Stimulated activated CD4-positive, alpha-beta T cell treated with anti-CD3 and anti-CD28 coated beads, TNF-alpha, amount 100 ng/mL, for 24 hours (primary cell): Measurements from ENCODE around the gene GPRIN1.
"Not testable (repeated sequence)": the region's sequence is repeated elsewhere in the genome, so short reads cannot be mapped to it uniquely, and the experiment has no call there.

Experiments used
- DNase-seq, 3 experiments: peaks; one replicate each; pipeline ENCODE4 v3.0.0-alpha.2; 2020; ENCODE audit warnings: low read depth in 3 of 3

GPRIN1 gene

DNA sequence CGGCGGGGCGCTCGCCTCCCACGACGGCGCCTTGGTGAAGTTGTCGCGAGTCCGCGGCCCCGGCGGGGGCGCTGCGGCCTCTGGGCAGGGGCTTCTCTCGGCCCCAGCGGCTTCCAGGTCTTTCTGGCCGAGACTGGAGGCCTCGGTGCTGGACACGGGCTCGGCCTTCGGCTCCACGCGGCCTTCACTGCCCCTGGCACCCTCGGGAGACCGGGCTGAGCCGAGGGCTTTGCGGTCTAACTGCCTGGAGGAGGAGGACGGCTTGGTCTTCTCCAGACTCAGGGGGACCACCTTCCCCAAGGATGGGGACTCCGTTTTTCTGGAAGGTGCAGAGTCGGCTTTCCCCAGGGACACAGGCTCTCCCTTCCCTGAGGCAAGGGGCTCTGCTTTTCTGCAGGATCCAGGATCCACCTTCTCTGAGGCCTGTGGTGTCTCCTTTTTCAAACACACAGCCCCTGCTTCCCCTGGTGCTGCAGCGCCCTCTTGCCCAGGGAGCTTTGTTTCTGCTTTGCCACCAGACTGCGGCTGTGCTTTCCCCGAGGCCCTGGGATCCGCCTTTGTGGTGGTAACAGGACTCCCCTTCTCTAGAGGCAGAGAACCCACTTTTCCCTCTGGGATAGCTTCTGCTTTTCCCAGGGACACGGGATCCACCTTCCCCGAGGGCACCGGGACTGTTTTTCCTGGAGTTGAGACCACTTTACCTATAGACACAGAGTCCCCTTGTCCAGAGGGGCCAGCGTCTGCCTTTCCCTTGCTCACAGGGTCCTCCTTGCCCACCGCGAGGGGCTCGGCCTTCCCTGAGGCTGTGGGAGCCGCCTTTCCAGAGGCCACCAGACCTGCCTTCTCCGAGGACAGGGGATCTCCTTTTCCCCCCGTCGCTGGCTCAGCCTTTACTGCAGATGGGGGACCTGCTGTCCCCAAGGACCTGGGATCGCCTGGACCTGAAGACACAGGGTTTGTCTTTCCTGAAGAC is 12.3 kb downstream of the GPRIN1 start:
- DNase-seq = no peak

DNA sequence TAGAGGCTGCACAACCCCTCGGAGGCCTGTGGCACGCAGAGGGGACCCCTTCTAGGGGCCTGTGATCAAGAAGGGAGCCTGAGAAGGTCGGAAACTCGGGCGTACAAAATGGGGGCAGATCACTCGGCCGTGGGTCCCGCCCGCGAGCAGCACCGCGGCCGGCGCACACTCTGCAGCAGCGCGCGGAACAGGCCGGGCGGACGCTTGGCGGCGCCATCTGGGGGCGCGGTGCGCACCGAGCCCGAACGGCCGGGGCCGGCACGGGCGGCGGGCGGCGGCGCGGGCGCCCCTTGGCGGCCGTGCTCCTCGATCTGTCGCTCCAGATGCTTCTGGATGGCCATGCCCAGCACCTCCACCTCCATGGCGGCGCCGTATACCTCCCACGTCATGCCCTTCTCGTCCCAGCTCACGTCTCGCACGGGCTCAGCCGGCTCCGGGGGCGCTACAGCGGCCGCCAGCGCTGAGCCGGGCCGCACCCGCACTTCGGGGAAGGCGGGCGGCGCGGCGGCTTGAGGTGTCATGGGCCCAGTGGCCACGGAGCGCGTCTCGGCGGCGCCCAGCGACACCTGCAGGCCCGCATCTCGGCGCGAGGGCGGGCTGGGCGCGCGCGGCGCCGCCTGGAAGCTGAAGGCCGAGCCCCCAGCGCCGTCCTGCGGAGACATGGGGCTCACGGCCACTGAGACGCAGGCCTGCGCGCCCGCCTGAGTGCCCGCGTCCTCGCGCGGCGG is 13.1 kb downstream of the GPRIN1 start:
- DNase-seq = peak in 2 of 3 experiments; percentile 38 to 63

DNA sequence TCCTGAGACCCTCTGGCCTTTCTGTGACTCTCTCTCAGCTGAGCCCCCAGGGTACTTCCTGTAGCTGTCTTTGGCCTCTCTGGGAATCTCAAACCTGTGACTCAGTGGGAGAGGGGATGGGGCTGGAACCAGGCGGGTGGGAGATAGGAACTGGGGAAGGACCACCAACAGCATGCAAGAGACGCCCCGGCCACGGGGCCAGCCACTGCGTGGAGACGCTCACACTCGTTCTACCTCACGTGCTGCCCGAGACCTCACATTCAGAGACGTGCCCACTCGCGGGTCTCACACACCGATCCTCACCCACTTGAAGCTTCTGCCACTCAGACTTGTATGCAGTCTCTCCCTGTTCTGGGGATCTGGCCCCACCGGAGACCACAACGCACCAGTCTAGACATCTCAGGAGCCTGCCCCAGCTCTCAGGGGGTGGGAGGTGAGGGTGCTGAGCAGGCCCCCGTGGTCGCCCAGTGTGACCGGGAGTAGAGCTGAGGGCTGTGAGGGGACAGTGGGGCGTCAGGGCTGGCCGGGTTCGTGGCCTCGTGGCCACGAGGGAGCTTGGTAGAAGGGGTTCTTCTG is 13.8 kb downstream of the GPRIN1 start:
- no peak for DNase-seq

DNA sequence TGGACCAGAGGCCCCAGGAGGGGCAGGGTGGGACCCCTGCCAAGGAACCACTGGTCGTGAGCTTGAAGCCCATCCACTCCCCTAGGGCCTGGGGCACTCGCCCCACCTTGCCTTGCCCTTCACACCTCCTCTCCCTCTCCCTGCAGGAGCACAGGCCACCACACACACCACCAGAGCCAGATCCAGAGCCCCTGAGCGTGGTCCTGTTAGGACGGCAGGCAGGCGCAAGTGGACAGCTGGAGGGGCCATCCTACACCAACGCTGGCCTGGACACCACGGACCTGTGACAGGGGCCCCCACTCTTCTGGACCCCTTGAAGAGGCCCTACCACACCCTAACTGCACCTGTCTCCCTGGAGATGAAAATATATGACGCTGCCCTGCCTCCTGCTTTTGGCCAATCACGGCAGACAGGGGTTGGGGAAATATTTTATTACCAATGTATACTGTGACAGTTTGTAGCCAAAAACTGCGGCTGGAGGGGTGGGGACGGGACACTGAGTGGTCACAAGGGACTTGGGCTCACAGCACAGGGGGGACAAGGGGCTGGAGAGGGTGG is 14.5 kb downstream of the GPRIN1 start:
- DNase-seq = no peak

DNA sequence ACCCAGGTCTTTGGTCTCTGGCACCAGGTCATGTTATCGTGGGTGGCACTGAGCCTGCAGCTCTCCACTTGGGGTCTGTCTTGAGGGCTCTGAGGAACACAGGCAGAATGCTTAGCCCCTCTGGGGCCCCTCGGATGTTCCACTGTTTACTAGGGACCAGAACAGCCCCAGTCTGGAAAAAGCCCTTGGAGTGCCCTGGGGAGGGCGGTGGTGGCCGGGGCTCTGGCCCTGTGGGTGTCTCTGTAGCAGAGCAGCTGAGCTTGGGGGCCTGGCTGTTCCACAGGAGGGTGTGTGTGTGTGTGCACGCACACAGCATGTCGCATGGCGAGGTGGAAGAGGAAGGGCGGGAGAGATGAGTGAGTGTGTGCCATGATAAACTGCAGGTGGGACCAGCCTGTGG is 15.4 kb downstream of the GPRIN1 start:
- DNase-seq = no peak

DNA sequence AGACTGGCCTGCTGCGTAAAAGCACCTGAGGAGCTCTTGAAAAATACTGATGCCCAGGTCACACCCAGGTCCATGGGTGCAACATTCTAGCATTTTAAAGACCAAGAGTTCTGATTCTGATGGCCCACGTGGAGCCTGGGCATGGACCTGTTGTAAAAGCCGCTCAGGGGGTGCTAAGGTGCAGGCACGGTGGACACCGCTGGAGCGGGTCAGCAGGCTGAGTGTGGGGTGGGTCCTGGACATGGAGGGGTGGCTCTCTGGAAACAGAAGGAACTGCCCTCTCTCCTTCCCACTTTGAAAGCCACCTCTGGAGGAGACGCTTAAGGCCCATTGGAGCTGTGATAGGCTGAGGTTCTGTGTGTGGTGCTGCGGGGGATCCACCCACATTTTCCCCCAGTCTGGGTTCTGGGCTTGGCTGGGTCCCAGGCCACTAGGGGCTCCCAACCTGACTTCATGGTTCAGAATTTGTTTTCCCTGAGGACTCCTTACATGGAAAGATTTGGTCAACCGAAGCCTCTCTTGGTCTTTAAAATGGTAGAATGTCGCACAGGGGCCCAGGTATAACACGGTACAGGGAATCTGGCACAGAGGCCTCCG is 16.6 kb downstream of the GPRIN1 start:
- no peak for DNase-seq

DNA sequence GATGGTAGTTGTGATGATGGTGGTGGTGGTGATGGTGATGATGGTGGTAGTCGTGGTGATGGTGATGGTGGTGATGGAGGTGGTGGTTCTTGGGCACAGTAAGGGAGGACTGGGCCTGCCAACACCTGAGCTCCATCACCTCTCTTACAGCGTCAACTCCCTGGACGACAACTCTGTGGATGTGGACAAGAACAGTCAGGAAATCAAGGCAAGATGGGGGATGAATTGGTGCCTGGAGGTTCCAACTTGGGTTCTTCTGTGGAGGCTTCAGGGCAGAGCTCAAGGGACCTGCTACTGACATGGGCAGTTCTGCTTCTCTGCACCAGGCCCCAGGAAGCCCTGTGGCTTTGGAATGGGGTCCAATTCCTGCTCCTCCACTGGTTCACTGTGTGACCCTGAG is 17.4 kb downstream of the GPRIN1 start:
- DNase-seq = no peak

DNA sequence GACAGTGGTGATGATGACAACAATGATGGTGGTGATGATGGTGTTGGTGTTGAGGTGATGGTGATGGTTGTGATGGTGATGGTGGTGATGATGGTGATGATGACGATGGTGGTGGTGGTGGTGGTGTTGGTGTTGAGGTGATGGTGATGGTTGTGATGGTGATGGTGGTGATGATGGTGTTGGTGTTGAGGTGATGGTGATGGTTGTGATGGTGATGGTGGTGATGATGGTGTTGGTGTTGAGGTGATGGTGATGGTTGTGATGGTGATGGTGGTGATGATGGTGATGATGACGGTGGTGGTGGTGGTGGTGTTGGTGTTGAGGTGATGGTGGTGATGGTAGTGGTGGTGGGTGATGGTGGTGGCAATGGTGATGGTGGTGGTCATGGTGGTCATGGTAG is 18.3 kb downstream of the GPRIN1 start:
- DNase-seq = not testable (repeated sequence)

DNA sequence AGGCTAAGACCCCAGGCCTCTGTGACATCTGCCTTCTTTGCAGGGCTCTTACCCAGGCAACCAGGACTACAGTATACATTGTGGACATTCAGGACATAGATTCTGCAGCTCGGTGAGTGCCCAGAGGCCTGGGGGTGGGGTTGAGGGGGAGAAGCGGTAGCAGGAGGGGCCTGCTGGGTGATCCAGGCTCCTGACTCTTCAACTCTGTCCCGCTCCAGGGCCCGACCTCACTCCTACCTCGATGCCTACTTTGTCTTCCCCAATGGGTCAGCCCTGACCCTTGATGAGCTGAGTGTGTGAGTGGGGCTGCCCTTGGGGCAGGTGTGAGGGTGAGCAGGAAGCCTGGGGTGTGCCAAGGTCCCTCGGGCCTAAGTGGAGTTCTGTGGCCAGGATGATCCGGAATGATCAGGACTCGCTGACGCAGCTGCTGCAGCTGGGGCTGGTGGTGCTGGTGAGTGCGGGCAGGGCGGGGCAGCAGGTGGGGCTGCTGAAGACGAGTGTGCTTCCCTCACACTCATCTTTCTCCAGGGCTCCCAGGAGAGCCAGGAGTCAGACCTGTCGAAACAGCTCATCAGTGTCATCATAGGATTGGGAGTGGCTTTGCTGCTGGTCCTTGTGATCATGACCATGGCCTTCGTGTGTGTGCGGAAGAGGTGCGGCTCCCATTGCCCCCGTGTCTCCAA is 19.8 kb downstream of the GPRIN1 start:
- no peak for DNase-seq

DNA sequence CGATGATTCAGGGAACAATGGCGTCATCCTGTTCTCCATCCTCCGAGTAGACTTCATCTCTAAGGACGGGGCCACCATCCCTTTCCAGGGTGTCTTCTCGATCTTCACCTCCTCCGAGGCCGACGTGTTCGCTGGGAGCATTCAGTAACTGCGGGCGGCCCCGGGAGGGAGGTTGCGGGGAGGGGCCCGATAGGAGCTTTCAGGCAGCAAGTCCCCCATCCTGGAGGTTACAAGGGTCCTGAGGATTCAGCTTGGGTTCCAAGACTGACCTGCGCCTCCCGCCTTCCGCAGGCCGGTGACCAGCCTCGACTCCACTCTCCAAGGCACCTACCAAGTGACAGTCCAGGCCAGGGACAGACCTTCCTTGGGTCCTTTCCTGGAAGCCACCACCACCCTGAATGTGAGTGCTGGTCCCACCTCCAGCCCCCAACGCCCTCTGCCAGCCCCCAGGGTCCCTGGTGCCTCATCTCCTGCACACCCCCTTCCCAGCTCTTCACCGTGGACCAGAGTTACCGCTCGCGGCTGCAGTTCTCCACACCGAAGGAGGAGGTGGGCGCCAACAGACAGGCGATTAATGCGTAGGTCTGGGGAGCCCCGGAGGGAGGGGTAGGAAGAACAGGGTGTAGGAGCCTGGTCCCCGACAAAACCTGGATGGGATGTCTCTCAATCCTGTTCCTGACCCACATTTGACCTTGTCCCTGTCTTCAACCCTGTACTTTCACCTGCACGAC is 20.8 kb downstream of the GPRIN1 start:
- no peak for DNase-seq

DNA sequence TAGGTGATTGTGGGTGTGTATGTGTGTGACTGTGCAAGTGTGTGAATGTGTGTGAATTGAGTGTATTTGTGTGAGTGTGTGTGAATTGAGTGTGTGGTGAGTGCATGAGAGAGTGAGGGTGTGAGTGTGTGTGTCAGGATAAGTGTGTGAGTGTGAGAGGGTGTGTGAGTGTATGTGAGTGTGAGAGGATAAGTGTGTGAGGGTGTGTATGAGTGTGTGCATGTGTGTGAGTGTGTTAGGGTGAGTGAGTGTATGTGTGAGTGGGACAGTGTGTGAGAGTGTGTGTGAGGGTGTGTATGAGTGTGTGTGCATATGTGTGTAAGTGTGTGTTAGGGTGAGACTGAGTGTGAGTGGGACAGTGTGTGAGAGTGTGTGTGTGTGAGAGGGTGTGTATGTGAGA is 21.7 kb downstream of the GPRIN1 start:
- DNase-seq = no peak

DNA sequence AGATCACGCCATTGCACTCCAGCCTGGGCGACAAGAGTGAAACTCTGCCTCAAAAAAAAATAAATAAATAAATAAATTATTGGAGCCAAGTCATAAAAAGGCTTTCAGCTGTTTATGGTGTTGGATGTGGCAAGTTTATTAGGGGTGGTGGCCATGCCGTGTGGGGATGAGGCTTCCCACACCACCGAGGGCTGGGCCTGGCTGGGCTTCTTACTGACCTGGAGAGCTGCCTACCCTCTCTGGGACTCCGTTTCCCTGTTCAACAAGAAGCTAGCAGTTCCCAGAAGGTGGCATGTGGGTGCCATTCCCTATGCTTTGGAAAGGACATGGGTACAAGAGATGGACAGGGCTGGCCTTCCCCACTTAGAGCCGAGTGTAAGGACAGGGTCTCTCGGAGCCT is 22.6 kb downstream of the GPRIN1 start:
- no peak for DNase-seq

DNA sequence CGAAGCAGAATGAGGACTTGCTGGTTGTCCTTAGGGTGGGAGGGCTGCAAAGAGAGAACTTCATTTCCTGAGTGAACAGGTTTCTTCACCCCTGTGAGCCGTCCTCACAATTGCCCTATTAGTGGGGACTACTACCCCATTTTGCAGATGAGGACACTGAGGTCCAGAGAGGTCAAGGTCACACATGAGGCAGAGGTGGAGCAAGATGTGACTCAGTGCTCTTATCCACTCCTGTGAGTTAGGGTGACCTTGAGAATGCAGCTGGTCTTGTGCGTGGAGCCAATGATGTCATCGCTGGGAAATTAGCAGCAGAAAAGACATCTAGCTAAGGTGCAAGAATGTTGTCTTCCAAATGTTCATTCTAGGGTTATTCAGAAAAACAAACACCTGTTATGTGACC is 26.9 kb downstream of the GPRIN1 start:
- no peak for DNase-seq

DNA sequence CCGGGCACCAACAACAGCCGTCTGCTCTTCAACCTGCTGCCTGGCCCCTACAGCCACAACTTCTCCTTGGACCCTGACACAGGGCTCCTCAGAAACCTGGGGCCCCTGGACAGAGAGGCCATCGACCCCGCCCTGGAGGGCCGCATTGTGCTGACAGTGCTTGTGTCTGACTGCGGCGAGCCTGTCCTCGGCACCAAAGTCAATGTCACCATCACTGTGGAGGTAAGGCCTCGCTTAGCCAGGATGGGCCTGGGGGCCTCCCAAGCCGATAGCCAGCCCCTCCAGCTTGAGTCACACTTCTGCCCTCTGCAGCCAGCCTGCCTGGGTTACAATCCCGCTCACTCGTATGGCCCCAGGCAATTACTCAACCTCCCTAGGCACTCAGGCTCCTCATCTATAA is 28.6 kb downstream of the GPRIN1 start:
- DNase-seq = no peak

DNA sequence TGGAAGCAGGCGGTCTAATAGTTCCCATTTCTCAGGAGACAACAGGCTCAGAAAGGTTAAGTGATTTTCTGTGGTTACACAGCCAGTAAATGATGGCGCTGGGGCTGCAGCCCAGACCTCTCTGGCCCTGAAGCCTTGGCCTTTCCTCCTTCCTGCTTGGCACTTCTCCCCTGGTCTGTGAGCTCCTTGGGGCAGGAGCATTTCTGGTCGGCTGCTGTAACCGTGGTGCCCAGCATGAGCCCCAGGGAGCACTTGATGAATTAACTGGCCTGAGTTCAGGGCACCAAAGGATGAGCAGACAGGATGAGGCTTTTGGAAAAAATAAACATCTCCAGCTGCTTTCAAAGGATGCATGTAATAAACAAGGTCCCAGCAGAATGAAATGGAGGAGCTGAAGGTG is 30.6 kb downstream of the GPRIN1 start:
- DNase-seq = no peak

DNA sequence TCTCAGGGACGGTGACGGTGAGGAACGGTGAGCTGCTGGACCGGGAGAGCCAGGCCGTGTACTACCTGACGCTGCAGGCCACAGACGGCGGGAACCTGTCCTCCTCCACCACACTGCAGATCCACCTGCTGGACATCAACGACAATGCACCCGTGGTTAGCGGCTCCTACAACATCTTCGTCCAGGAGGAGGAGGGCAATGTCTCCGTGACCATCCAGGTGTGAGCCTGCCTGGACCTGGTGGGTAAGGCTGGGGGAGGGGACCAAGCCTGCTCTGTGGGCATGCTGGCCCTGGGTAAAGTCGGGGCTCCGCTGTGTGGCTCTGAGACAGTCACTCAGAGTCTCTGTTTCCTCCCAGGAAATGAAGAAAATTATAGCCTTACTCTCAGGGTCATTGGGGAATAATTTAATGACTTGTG is 31.6 kb downstream of the GPRIN1 start:
- peak in 1 of 3 experiments; percentile 34 for DNase-seq

DNA sequence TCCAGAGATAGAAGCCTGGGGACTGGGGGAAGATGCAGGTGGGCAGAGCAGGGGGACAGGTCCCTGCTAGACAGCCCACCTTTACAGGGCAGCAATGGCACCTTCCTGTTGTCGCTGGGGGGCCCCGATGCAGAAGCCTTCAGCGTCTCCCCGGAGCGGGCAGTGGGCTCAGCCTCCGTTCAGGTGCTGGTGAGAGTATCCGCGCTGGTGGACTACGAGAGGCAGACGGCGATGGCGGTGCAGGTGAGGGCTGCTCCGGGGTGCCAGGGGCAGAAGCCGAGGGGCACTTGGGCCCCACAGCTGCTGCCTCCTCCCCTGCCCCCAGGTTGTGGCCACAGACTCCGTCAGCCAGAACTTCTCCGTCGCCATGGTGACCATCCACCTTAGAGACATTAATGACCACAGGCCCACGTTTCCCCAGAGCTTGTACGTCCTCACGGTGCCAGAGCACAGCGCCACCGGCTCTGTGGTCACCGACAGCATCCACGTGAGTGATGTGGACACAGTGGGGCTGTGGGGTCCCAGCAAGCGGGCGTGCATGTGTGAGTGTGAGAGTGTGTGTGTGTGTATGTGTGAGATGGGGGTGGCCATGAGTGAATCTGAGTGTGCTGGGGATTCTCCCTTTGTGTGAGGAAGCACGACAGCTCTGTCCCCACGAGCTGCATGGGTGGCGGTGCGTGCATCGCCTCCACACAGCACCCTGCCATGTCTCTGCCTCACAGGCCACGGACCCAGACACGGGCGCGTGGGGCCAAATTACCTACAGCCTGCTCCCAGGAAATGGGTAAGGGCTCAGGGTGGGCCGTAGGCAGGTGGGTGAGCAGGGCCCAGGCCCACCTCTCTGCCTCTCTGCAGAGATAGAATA is 32.4 kb downstream of the GPRIN1 start:
- DNase-seq = no peak

DNA sequence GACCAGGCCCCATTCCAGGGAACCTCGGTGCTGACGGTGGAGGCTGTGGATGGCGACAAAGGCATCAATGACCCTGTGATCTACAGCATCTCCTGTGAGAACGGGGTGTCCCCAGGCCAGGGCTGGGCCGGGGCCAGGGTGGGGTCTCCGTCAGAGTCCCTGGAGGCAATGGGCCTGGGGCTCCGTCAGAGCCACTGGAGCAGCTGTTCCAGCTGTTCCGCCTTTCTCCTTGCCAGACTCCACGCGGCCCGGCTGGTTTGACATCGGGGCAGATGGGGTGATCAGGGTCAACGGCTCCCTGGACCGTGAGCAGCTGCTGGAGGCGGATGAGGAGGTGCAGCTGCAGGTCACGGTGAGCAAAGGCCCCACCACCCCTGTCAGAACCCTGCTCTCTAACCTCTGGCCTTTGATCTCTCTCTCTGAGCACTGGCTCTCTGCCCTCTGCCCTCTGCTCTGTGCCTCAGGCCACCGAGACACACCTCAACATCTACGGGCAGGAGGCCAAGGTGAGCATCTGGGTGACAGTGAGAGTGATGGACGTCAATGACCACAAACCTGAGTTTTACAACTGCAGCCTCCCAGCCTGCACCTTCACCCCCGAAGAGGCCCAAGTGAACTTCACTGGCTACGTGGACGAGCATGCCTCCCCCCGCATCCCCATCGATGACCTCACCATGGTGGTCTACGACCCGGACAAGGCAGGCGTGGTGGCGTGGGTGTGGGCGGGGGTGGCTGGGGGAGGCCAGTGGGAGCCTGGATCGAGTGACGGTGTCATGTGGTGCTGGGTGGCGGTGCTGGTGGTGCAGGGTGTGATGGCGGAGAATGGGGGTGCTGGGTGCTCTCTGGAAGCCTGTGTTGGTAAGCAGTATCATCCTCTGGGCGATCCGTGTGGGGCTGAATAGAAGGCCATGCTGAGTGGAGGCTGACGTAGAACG is 34.2 kb downstream of the GPRIN1 start:
- DNase-seq = no peak

DNA sequence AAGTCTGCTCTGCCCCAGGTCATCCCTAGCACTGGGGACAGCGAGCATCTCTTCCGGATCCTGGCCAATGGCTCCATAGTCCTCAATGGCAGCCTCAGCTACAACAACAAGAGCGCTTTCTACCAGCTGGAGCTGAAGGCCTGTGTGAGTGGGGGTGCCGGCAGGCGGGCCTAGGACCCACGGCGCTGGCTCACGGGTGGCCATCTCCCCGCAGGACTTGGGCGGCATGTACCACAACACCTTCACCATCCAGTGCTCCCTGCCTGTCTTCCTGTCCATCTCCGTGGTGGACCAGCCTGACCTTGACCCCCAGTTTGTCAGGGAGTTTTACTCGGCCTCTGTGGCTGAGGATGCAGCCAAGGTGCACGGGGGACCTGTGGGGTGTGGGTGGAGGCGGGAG is 34.9 kb downstream of the GPRIN1 start:
- no peak for DNase-seq
